PC-9 (cell line): ENCODE data around the gene CENPP. TPM values are rescaled to one million over a fixed set of nuclear protein-coding genes. Genes with fewer than 3 reads are reported as not detected.

ENCODE experiments used
- BruUV-seq: library from RNA; stranded (reverse); fragments of 400-500 nt; replicated peaks from 2 replicates; lab custom pipeline; 2021; lab: Mats Ljungman, UMichigan
- CTCF ChIA-PET: fragments of 300-600 bp; sonication (Branson Sonifier 250); formaldehyde crosslinking; loops from one replicate; lab custom pipeline; 2022; ENCODE audit warnings: antibody characterized with exemption; lab: Charles Lee
- POLR2A ChIA-PET: fragments of 300-600 bp; sonication (Branson Sonifier 250); formaldehyde crosslinking; loops from one replicate; lab custom pipeline; 2022; ENCODE audit warnings: antibody characterized with exemption; ENCODE audit not compliant: unreplicated experiment; lab: Charles Lee
- DNase-seq, 2 experiments: peaks; one replicate each; pipeline versions ENCODE4 v3.0.0 to v3.0.0-alpha.2; 2015 to 2022; ENCODE audit warnings: mixed read lengths in 1 of 2
- H2AFZ ChIP-seq: fragments of 200-600 bp; sonication (generic); 2 replicates; pipeline ENCODE4 v1.8.1; 2017; ENCODE audit warnings: antibody characterized with exemption
- H3F3A ChIP-seq: fragments of 200-600 bp; sonication (generic); 2 replicates; pipeline ENCODE4 v1.8.1; 2017; ENCODE audit warnings: antibody characterized with exemption, mild to moderate bottlenecking, low read depth; ENCODE audit not compliant: insufficient read depth
- H3K27ac ChIP-seq: fragments of 200-600 bp; sonication (generic); 2 replicates; pipeline ENCODE4 v1.6.1; 2016; ENCODE audit warnings: mixed run types
- H3K27me3 ChIP-seq: fragments of 200-600 bp; sonication (generic); 2 replicates; pipeline ENCODE4 v1.6.1; 2016; ENCODE audit warnings: low read depth, mixed run types; ENCODE audit not compliant: insufficient read depth
- H3K36me3 ChIP-seq: fragments of 200-600 bp; sonication (generic); 2 replicates; pipeline ENCODE4 v1.6.1; 2016; ENCODE audit warnings: low read depth, mixed run types
- H3K4me1 ChIP-seq: fragments of 200-600 bp; sonication (generic); replicated peaks from 2 replicates; pipeline ENCODE4 v1.6.1; 2016; ENCODE audit warnings: mixed run types; ENCODE audit not compliant: insufficient read depth
- H3K4me2 ChIP-seq: fragments of 200-600 bp; sonication (generic); 2 replicates; pipeline ENCODE4 v1.6.1; 2017; ENCODE audit warnings: mixed run types
- H3K4me3 ChIP-seq: fragments of 200-600 bp; sonication (generic); 2 replicates; pipeline ENCODE4 v1.6.1; 2016; ENCODE audit warnings: mixed run types
- H3K79me2 ChIP-seq: fragments of 200-600 bp; sonication (generic); 2 replicates; pipeline ENCODE4 v1.6.1; 2017; ENCODE audit warnings: low read depth, mixed run types
- H3K9me2 ChIP-seq: fragments of 200-600 bp; sonication (generic); 2 replicates; pipeline ENCODE4 v1.8.1; 2017; ENCODE audit warnings: mild to moderate bottlenecking; ENCODE audit not compliant: insufficient read depth
- H3K9me3 ChIP-seq: fragments of 200-600 bp; sonication (generic); 2 replicates; pipeline ENCODE4 v1.8.1; 2016; ENCODE audit warnings: low read depth; ENCODE audit not compliant: insufficient read depth
- H4K20me1 ChIP-seq: fragments of 200-600 bp; sonication (generic); 2 replicates; pipeline ENCODE4 v1.8.1; 2017; ENCODE audit not compliant: insufficient read depth
- CTCF ChIP-seq: fragments of 200-600 bp; sonication (generic); conservative IDR thresholded peaks from 2 replicates; pipeline ENCODE4 v1.6.1; 2017; ENCODE audit warnings: mixed run types, antibody characterized with exemption, mild to moderate bottlenecking, moderate library complexity
- EZH2 ChIP-seq: fragments of 200-600 bp; sonication (generic); IDR thresholded peaks from 2 replicates; pipeline ENCODE4 v1.8.0; 2017; ENCODE audit warnings: antibody characterized with exemption, low read depth
- intact Hi-C: fragments of 100-400 bp; cut with micrococcal nuclease; formaldehyde crosslinking; loops from one replicate; pipeline ENCODE4 v1.10.0; 2022; ENCODE audit not compliant: unreplicated experiment
- total RNA-seq: library from RNA; stranded (reverse); gene quantifications from 2 replicates; pipeline ENCODE4 v1.2.3, GENCODE V29; 2021

CENPP gene
- total RNA-seq, 1 experiment from 2014 or later: 10.0 TPM

DNA sequence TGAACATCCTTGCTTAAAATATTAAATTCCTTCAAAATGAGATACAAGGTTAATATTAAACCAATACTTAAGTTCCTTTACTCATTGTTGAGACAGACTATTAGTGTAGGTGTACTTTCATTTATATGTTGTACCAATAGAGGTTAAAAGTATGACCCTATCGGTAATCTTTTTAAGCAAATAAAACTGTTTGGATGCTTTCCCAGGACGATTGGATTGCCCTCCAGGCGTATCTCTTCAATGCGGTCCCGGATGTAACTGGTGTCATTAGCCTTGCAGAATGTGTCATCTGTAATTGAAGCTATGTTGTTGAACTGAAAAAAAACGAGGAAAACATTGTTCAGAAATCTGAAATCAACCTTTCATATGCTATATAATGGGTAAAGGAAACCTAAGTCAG lies 59.7 kb downstream of the CENPP start:
- Histone ChIP-seq H3K9me2 (no peaks in the 10 kb centered on the region), H3K4me1 (no peaks in the 10 kb centered on the region), H3F3A (no peaks in the 10 kb centered on the region), H2AFZ (no peak overlapping the region), H3K4me3 (no peak overlapping the region), H4K20me1 (no peaks in the 10 kb centered on the region), H3K27ac (no peak overlapping the region), H3K79me2 (no peaks in the 10 kb centered on the region), H3K4me2 (no peak overlapping the region), H3K27me3 (no peaks in the 10 kb centered on the region), H3K9me3 (no peaks in the 10 kb centered on the region), H3K36me3 (no peaks in the 10 kb centered on the region)
- no TSS peak for BruUV-seq
- ChIA-PET POLR2A (no interaction called here), CTCF (no interaction called here)
- intact Hi-C loops: no loop called here
- no peak for DNase-seq
- TF ChIP-seq CTCF: no peak
- TF ChIP-seq EZH2: no peak

DNA sequence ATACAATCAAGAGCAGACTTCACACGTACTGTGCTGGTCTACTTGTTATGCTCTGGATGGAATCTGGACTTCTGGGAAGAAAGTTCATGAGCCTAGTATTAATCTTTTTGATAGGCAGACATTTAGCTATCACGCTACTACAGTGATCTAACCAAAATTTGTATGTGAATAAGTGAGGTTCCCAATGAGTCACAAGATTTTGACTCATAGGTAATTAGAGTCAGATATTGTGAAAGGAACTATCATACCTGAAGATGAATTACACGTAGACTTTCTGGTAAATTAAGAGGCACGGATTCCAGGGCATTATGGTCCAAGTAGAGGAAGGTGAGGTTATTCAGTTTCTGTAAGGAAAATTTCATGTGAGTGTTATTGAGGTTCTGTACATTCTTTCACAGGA lies 60.2 kb downstream of the CENPP start:
- DNase-seq: peak in 1 of 2 experiments; percentile 47
- Histone ChIP-seq H3F3A (no peaks in the 10 kb centered on the region), H3K79me2 (no peaks in the 10 kb centered on the region), H3K9me3 (no peaks in the 10 kb centered on the region), H3K36me3 (no peaks in the 10 kb centered on the region), H2AFZ (no peak overlapping the region), H3K27me3 (no peaks in the 10 kb centered on the region), H3K4me1 (no peaks in the 10 kb centered on the region), H4K20me1 (no peaks in the 10 kb centered on the region), H3K4me2 (no peak overlapping the region), H3K4me3 (no peak overlapping the region), H3K9me2 (no peaks in the 10 kb centered on the region), H3K27ac (no peak overlapping the region)
- TF ChIP-seq CTCF: no peak
- no peak for TF ChIP-seq EZH2
- CTCF ChIA-PET: no interaction called here
- no TSS peak for BruUV-seq
- POLR2A ChIA-PET: no interaction called here
- intact Hi-C loops: no loop called here

GRCh38 chr9:92392690-92393089 lies 66.9 kb downstream of the CENPP start:
- no peaks in the 10 kb centered on the region for H3K27me3 ChIP-seq
- no peak overlapping the region for H3K4me2 ChIP-seq
- POLR2A ChIA-PET: no interaction called here
- H4K20me1 ChIP-seq: no peaks in the 10 kb centered on the region
- no peaks in the 10 kb centered on the region for H3K9me3 ChIP-seq
- no peaks in the 10 kb centered on the region for H3K4me1 ChIP-seq
- no peaks in the 10 kb centered on the region for H3K36me3 ChIP-seq
- BruUV-seq: no TSS peak
- H3K9me2 ChIP-seq: no peaks in the 10 kb centered on the region
- no peak overlapping the region for H3K27ac ChIP-seq
- H2AFZ ChIP-seq: no peak overlapping the region
- no peaks in the 10 kb centered on the region for H3F3A ChIP-seq
- DNase-seq: no peak
- H3K4me3 ChIP-seq: no peak overlapping the region
- CTCF ChIA-PET: no interaction called here
- intact Hi-C loops: no loop called here
- TF ChIP-seq EZH2: no peak
- no peak for TF ChIP-seq CTCF
- no peaks in the 10 kb centered on the region for H3K79me2 ChIP-seq
